NCI-H460 (cell line): ENCODE data around the gene HOXA3. TPM values are rescaled to one million over a fixed set of nuclear protein-coding genes. Genes with fewer than 3 reads are reported as not detected.

Experiments
- DNase-seq: peaks from one replicate; pipeline ENCODE4 v3.0.0-alpha.2; 2016; ENCODE audit warnings: low read depth; ENCODE audit errors: extremely low read depth
- total RNA-seq: library from RNA; depleted of rRNA; stranded (reverse); fragments of >200 nt; shearing (Covaris generic); gene quantifications from 2 replicates; pipeline ENCODE4 v1.2.3, GENCODE V29; 2014

Gene HOXA3
- total RNA-seq, 1 experiment from 2014 or later, result 4.4 TPM

DNA sequence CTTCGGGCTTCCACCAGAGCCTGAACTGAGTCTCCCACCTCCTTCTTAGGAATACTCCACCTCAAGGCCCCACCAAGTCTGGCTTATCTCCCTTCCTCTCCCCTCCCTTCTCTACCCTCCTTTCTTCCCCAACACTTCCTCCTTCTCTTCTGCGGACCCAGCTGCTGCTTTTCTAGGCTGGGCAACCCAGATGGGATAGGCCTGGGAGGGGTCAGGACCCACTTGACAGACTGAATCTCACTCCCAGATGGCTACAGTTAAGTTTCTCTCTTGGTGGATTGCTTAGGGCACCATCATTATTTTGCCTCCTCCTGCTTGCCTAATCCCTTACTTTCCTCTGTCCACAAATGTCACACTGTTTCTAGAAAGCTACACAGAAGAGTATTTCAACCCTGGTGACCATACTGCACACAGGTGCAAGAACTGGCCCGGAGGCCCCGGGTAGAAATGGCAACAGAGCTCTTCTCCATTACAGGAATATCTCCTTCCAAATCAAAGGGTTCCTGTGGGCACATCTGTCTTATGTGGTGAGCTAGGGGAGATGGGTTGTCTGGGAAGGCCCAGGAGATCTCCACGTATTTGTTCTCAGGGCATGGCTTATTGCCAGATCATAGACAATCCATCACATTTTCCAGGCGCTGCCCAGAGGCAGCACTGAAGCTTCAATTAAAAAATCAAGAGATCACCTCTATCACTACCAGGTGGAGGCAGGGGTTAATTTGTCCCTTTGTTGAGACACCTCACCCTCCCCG is 37.8 kb upstream of the HOXA3 start:
- DNase-seq, result no peak

DNA sequence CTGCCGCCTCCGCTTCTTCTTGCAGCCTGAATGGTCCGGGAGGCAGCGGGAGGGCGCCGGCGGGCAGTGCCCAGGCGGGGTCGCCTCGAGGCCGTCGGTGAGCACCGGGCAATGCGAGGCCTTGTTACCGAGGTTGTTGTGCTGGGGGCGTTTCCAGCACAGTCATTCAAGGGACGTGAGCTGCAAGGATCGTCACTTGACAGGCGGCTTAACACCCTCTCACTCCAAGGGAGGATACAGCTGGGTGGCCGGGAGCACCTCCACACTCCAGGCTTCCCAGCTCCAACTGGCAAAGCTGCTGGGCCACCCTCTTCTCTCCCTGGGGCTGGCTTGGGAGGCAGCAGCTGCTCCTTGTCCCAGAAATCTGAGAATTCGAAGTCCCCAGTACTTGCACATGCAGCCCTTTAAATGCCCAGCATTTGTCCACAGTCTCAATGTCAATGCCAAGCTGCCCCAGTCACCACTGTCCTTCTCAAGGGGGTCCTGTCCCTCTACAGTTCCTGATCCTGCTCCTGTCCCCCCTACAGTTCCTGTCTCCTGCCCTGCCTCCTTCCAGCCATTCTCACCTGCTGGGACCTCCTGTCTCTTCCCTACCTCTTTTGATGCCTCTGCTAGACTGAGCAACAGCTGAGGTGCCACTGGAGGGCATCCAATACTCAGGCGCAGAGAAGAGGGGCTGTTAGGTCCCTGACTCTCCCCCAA is 37.1 kb upstream of the HOXA3 start:
- no peak for DNase-seq

DNA sequence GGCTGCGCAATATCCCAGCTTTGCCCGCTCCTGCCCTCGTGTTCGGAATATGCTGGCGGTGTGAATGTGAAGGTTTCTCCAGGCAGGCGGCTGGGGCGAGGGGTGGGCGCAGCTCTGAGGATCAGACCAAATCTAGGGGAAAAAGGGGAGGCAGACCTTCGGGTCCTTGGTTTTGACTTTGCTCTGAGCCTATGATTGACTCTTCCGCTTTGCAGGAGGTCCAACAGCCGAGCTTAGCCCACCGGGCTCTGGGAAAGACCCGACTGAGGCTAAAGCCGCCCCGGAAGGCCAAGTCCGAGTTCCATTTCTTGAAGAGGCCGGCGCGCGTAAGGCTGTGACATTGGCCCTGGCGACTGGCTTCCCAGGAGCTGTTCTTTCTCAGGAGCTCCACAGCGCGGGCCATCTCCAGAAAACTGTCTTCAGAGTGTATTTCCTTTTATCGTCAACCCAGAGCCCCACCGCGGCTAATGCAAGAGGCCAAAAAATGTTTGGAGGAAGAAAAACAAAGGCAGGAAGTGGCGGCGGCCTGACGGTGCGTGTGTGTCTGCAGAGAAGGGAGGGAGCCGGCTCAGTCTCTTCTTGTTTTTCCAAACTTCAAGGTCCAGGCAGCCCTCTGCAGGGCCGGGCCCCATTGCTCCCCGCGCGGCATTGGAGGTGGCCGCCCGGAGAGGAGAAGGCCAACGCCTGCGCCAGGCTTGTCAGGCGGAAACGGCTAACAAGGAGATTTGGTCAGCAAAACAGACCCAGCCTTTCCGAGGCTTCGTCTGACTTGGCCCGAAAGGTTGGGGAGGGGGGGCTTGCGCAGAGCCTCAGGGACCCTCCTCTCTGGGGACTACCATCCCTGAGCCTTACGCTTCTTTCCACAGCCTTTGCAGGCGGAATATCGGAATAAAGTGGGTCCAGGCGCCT is 36.3 kb upstream of the HOXA3 start:
- DNase-seq, result no peak

DNA sequence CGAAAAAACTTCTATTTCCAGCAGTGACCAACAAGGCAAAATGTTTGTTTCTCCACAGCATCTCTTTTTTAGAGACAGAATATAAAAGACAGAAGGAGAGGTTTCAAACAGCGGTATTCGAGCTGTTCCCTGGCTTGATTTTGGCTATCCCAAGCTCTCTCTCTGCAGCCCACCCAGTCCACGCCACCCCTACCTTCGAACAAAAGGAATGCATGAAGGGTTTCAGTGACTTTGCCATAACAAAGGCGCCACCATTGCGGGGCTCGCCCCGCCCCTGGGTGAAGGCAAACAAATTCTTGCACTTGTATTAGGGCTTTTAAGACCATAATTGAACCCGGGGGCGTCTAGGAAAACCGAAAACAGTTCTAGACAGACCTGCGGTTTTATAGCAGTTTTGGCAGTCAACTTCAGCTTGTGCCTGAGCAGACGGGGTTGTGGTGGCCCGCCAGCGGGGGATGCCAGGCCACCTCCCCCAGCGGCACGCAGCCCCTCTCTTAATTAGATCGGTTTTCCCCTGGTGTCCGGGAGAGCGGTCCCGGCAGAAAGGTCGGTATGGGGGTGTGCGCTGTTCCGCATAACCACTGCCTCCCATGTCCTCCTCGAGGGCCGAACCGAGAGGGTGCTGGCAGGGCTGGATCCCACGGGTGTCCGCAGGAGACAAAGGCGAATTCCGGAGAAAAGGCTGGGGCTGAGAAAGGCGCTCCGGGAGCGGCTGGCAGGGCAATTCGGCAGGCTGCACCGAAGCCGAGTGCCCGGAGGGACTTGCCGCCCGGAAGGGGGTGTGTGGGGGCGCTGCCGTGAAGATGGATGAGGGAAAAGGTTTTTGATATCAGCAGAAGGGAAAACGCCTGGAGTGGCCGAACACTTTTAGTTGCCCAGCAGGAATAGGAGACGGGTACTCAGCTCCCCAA is 35.3 kb upstream of the HOXA3 start:
- no peak for DNase-seq

DNA sequence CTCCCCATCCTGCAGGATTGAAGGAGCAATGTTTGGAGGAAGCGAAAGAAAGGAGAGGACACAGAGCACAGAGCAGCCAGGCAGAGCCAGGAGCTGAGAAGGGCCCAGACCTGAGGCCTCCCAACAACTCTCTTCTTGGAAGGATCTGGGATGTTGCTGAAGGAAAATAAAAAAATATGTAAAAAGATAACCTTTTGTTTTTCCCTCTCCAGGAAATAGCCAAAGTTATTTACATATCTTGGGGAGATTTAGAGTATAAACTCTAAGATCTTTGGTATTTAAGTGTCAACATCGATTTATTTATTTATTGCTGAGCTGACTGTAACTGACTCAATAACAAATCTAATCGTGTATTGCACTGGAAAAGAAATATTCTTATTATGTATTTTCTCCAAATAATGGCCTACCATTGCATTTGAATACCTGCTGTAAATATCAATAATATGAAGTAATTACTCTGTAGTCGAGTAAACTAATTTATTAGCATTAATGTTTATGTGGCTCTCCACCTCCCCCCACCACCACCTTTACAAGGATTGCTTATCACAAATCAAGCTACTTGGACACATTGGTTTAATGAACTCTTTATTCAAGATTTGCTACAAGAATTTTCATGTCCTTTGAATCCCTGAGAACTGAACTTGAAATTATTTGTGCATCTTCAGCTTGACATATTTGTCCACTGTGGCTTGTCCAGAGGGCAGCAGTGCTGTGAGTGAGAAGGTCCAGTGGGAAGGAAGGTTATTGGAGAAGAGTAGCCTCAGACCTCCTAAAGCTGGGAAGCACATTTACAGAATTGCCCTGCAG is 34.5 kb upstream of the HOXA3 start:
- no peak for DNase-seq

DNA sequence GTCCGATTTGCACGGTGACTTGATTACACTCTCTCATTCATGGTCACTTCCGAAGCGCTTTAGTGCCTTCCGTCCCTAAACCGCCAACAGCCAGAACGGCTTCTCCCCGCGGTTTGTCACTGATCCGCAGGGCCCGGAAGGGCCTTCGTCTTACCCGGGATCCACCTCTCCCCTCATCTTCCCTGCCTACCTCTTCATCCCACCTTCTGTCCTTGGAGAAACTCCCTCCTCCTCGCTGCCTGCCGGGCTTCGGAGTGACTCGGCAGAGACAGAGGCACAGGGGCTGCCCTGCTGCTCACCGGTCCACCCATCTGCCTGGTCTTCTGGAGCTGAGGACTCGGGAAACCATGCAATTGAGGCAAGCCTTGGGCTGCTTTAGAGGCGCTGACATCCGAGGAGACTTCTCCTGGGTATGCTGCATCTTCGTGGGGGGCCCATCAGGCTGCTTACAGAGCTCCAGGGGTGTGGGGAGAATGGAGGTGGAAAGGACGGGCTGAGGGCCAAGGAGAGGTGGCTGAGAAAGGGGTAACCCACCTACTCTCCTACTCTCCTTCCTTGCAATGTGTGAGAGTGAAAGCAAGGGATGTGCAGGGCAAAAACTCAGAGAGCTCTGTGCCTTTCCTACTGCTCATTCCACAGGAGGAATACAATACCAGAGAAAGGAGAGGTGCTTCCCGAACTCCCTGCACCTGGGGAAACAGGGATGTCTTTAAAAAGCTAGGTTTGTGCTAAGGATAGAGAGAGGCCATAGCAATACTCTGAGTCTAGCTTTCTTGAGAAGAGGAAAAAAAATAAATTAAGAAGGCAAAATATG is 33.7 kb upstream of the HOXA3 start:
- DNase-seq, result no peak

DNA sequence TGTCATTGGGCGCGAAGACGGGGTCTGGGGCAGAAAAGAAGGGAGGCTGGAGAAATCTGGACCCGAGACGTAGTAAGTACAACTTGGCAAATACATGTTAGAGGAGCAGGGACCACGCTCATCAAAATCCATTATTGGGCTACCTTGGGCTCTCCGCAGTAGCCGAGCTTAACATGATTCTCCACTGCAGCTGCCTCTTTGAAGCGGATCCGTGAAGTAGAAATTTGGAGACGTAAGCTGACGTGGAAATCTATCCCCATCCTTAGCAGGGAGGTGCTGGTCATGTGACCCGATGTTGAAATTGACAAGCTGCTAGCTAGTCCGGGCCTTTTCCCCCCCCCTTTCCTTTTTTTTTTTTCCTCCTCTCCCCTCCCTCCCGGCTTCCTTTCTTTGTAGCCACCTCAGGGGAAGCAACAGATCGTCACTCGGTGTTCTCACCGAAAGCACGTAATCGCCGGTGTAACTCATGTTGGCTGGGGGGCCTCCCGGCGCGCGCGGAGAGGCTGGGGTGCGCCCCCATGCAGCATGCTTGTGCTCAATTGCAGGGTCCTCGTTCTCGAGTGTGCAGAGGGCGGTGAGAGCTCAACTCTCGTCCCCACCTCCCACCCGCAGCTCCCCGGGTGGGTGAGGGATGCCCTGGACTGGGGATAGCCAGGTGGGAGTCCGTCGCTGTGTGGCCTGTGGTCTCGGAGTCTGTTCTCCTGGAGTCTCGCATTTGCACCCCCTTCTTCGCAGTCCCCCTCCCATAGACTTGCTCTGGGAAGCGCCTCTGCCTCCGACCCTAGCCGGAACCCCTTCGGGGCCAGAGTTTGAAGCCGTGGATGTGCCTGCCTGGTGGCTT is 32.9 kb upstream of the HOXA3 start, which contains the start of gene HOXA11:
Gene HOXA11 (minus strand): TSS at position 220 of the 841 bp plus-strand sequence. CDS start 88 bp downstream, at position 132.
- no peak for DNase-seq

DNA sequence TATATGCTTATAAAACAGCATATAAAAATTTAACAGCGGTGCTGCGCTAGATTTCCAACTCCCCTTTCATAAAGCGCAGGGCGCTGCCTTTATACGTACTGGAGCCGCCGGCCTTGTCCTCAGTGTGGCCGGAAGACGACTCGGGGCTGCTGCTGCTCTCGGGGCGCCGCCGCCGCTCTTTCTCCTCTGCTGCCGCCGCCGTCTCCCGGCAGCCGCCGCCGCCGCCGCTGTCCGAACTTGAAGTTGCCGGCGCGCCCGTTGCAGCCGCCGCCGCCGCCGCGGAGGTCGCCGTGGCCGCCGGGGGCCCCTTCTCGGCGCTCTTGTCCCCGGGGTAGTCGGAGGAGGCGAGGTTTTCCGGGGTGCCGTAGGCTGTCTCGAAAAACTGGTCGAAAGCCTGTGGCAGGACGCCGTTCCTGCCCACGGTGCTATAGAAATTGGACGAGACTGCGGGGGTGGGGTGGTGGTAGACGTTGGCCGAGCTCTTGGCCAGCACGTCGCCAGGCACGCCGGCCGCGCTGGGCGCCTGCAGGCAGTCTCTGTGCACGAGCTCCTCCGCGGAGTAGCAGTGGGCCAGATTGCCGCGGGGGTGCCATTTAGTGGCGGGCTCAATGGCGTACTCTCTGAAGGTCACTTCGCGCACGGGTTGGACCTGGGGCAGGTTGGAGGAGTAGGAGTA is 32.1 kb upstream of the HOXA3 start:
- DNase-seq, result no peak

DNA sequence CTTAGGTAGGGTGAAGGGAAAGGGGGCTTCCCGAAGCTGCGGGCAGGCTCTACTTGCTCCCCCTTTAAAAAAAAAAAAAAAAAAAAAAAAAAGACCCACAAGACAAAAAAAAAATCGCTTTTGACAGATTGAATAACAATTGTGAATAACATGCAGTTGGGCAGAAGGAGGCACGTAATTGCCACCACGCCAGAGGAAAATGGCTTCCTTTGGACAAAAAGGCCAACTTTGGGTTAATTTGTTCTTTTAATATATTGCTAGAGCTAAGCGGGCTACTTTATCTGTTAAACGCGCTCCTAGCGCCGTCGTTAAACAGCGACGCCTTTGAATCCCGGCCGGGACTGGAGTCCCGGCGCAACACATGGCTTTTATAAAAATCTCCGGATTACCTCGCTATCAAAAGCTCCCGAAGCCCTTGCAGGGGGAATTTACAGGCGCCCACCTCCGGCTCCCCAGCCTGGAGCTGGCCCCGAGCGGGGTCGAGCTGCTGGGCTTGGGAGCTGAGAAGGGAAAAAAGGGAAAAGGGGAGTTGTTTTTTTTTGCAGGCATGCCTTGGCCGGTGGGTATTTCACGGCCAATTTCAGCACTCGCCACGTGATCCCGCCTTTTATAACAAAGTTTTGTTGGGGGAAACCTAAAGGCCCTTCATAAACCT is 31.4 kb upstream of the HOXA3 start:
- no peak for DNase-seq

DNA sequence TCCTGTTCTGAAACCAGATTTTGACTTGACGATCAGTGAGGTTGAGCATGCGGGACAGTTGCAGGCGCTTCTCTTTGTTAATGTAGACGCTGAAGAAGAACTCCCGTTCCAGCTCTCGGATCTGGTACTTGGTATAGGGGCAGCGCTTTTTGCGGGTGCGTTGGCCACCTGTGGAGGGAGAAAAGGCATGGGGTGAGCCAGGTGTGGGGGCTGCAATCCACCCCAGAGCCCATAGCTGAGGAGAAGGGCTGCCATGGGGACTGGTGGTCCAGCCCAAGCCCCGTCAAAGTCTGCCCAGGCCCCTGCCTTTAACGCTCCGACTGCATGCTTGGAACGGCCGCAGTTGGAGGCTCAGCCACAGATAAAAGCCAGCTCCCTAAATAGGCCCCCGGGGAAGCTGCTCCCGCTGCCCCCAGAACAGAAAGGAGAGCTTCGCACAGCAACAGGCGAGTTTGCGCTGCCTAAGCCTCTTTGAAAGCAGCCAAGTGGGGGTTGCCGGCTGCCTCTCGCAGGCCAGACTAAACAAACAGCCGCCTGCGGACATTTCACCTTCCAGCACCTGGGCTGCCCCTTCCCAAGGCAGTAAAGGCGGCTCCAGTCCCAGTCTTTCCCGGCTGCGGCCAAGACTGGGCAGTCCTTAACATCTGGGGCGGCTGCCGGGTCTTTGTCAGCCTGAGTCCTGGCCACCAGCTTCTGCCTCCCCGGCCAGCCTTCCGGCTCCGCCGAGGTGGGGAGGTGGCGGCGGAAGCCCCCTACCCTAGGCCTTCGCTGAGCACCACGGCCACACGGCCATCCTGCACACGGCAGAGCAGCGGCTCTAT is 30.7 kb upstream of the HOXA3 start:
- no peak for DNase-seq

DNA sequence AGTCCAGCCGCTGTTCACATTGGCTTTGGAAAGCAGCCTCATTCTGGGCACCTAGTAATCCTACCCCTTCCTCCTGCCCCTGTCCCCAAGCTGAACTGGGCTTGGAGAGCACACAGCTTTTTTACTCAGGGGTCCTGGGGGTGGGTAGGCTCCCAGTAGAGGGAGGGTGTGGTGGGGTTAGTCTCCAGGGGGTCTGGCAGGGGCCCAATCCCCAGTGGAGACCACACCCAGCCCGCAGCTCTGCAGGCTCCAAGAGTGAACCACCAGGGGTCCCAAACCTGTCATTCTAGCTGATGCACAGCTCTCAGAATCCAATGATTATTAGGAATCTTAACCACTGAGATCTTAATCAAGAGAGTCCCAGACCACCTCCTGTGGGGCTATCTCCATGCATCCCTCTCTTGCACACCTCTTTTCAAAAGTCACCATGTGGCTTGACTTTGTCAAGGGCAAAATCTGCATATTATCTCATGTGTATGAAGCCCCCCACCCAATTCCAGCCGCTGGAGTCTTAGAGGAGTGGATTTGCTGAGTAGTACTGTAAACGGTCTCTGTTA is 30.0 kb upstream of the HOXA3 start:
- no peak for DNase-seq

DNA sequence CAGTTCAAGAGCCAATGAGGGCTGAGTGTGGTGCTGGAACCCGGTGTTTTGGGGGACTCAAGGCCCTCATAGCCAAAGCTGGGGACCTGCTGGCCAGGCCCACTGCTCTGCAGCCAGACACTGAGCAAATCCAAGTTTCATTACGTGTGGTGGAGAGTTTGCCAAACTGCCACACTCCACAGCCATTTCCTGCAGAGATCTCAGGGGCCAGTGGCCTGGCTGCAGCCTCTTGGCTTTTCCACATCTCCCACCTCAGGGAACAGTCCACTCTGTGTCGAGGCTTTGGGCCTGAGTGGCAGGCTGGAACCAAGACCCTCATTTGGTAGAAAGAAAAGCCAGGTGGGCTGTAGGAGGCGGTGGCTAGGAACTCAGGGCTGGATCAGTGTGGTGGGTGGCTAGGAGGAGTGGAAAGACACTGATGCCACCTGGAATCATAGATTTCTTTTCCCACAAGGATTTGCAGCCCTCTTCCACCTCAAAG is 29.5 kb upstream of the HOXA3 start:
- no peak for DNase-seq

DNA sequence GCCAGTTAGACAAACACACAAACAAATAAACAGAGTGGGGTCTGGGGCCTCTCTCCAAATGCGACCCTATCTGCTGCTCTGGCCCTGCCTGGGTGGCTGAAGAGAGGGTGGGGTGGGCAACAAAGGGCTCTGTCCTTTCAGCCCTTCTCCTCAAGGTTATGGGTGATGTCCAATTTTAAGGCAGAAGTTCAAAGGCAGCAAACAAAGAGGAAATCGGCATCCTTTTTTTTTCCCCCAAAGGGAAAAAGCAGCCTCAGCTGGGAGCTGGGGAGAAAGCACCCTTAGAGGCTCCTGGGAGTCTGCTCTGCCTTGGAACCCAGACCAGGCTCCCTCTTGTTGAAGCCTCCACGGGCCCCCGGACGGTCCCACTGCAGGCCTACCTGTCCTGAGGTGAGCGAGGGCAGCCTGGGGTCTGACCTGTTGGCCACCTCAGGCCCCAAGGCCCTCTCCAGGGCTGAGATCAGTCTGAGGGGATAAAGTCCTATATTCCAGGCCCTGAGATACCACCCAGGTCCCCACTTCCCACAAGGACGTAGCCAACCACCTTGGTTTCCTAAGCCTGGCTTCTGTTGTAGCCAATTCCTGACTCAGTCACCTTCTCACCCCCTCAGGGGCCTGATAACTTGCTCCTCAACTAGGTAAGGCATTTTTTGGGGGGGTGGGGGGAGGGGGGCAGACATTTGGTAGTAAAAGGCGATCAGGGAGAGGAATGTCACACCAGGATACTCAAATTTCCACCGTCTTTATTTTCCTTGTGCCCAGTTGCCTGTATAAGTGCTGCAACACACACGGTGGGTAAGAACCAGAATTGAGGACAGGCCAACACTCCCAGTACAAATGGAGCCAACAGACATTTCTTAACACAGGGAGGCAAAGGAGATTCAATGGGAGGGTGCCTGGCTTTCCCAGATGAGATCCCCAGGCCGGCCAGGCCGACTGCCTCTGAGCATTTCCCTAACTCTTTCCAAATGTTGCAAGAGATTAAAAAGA is 28.3 kb upstream of the HOXA3 start:
- no peak for DNase-seq
